Activated CD8-positive, alpha-beta memory T cell treated with anti-CD3 and anti-CD28 coated beads, Interleukin-2, amount 50 U/mL, for 24 hours (primary cell): Measurements from ENCODE around the gene SLC24A2.
"Not testable (repeated sequence)": the region's sequence is repeated elsewhere in the genome, so short reads cannot be mapped to it uniquely, and the experiment has no call there.

Experiments
- DNase-seq: peaks from one replicate; pipeline ENCODE4 v3.0.0-alpha.2; 2020; ENCODE audit errors: extremely low read depth

SLC24A2 gene

GRCh38 chr9:19788614-19789271 is at the start of gene SLC24A2:
Gene SLC24A2 (minus strand): TSS chr9:19789037.
- no peak for DNase-seq

- DNase-seq = not testable (repeated sequence)
These were observed 44.5 kb upstream of the SLC24A2 start for GRCh38 chr9:19833331-19833730.

- DNase-seq = no peak
These were observed 42.0 kb upstream of the SLC24A2 start for GRCh38 chr9:19830796-19831195.

GRCh38 chr9:19828576-19829109 is 39.8 kb upstream of the SLC24A2 start:
- DNase-seq = no peak

- no peak for DNase-seq
These were observed 27.9 kb upstream of the SLC24A2 start for GRCh38 chr9:19816769-19817168.

- no peak for DNase-seq
These were observed 23.4 kb upstream of the SLC24A2 start for GRCh38 chr9:19812194-19812593.

GRCh38 chr9:19809422-19810269 is 20.8 kb upstream of the SLC24A2 start:
- no peak for DNase-seq

- DNase-seq = no peak
These were observed 18.5 kb upstream of the SLC24A2 start for GRCh38 chr9:19807182-19807892.

GRCh38 chr9:19804431-19804830 is 15.6 kb upstream of the SLC24A2 start:
- DNase-seq = no peak

GRCh38 chr9:19800884-19801283 is 12.0 kb upstream of the SLC24A2 start:
- no peak for DNase-seq

GRCh38 chr9:19799784-19800183 is 10.9 kb upstream of the SLC24A2 start:
- no peak for DNase-seq

- DNase-seq = no peak
These were observed 685 bp downstream of the SLC24A2 start for GRCh38 chr9:19788152-19788551.

GRCh38 chr9:19787672-19788071 is 1.2 kb downstream of the SLC24A2 start:
- DNase-seq = no peak

GRCh38 chr9:19785230-19785629 is 3.6 kb downstream of the SLC24A2 start:
- DNase-seq = no peak

- DNase-seq = no peak
These were observed 4.7 kb downstream of the SLC24A2 start for GRCh38 chr9:19784136-19784535.

- DNase-seq = no peak
These were observed 5.3 kb downstream of the SLC24A2 start for GRCh38 chr9:19783500-19783899.

GRCh38 chr9:19782005-19782404 is 6.8 kb downstream of the SLC24A2 start:
- DNase-seq = no peak

GRCh38 chr9:19781240-19781639 is 7.6 kb downstream of the SLC24A2 start:
- no peak for DNase-seq

GRCh38 chr9:19771446-19771845 is 17.4 kb downstream of the SLC24A2 start:
- no peak for DNase-seq

GRCh38 chr9:19770973-19771372 is 17.9 kb downstream of the SLC24A2 start:
- DNase-seq = no peak

- DNase-seq = no peak
These were observed 19.6 kb downstream of the SLC24A2 start for GRCh38 chr9:19769213-19769612.

GRCh38 chr9:19768798-19769197 is 20.0 kb downstream of the SLC24A2 start:
- no peak for DNase-seq
